GM18507 (cell line): ENCODE results near the gene NUPR1.
"Not testable (repeated sequence)": the region's sequence is repeated elsewhere in the genome, so short reads cannot be mapped to it uniquely, and the experiment has no call there.

Source experiments
- DNase-seq: peaks from one replicate; pipeline ENCODE4 v3.0.0; 2011; ENCODE audit warnings: low read depth; ENCODE audit not compliant: insufficient read length; ENCODE audit errors: extremely low spot score
- FAIRE-seq: peaks from 2 replicates; lab custom pipeline; 2011; peaks lifted over from hg19 to GRCh38; lab: Jason Lieb, UNC

NUPR1 gene

DNA sequence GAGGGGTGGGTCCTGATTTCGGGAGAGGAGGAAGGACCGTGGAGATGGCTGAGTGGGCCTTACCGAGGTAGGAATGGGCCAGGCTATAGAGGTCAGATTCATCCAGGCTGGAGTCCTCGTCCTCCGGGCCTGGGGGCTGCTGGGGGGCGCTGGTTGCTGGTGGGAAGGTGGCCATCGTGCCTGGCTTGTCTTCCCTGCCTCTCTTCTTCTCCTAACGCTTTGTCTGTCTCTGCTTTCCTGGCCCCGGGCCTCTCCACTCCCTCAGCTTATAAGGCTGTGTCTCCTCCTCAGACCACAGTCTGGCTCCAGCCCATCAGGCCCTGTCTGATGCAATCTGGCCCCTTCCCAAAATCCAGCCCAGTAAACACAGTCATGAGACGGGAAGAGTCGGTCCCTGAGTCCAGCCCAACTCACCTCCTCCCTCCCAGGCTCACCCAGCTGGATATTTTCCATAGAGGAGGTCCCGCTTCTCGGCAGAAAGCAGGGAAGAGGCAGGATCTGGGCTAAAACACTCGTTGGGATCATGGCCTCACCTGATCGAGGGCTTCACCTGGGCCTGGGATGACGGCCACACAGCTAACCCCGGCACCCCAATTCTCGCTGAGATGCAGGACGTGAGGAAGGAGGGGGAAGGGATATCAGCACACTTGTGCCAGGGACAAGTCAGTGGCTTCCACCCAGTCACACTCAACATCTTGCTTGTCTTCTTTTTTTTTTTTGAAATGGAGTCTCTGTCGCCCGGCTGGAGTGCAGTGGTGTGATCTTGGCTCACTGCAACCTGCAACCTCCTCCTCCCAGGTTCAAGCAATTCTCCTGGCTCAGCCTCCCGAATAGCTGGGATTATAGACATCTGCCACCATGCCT, at the start of gene NUPR1:
TSS of gene NUPR1 (minus strand) at position 242 of the 864 bp plus-strand sequence. CDS start at position 175, 67 bp downstream.
- DNase-seq (no peak), FAIRE-seq (no peak)

- DNase-seq: no peak
- FAIRE-seq: no peak
Observed at GRCh38 chr16:28587386-28587785, 48.6 kb upstream of the NUPR1 start.

DNA sequence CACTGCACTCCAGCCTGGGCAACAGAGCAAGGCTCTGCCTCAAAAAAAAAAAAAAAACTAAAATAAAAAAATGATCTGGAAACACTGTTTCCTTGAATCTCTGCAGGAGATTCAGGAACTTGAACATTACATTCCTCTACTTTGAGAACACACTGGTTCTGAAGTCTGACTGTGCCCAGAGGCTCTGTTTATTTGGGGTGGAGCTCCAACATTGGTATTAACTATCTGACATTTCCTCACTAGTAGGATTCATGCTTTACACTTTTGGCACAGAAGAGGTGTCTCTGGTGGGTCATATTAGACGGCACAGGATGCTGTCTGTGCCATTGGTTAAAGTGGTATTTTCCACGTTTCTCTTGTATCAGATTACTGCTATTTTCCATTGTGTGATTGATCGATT, 47.7 kb upstream of the NUPR1 start:
- no peak for FAIRE-seq

GRCh38 chr16:28585674-28586073, 46.9 kb upstream of the NUPR1 start:
- FAIRE-seq: no peak
- no peak for DNase-seq

More for the DNA sequence above, 47.7 kb upstream of the NUPR1 start:
- DNase-seq: no peak

DNA sequence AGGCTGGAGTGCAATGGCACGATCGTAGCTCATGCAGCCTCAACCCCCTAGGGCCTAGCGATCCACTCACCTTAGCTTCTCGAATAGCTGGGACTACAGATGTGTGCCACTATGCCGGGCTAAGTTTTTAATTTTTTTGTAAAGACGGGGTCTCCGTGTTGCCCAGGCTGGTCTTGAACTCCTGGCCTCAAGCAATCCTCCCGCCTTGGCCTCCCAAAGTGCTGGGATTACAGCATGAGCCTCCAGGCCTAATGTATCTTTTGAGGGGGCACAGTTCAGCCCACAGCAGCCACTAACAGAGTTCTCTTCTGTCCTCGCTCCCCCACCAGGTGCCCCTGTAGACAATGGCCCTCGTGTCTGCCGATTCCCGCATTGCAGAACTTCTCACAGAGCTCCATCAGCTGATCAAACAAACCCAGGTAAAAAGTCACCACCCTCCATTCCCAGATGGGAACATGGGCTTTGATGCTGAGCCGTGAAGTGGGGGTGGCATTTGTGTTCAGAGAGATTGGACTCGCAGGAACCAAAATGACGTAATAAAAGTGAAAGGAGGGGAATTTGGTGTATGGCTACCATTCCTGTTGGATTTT, 42.0 kb upstream of the NUPR1 start:
- DNase-seq (no peak), FAIRE-seq (no peak)

DNA sequence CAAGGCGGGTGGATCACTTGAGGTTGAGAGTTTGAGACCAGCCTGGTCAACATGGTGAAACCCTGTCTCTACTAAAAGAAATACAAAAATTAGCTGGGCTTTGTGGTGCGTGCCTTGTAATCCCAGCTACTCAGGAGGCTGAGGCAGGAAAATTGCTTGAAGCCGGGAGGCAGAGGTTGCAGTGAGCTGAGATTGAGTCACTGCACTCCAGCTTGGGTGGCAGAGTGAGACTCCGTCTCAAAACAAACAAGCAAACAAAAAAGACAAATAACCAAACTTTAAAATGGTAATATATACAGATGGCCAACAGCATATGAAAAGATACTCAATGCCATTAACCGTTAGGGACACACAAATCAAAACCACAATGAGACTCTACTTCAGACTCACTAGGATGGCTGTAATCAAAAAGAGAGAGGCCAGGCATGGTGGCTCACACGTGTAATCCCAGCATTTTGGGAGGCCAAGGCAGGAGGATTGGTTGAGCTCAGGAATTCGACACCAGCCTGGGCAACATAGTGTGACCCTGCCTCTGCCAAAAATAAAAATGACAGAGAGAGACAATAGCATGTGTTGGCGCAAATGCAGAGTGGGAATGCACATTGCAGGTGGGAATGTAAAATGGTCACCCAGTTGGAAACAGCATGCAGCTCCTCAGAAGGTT, 36.8 kb upstream of the NUPR1 start:
- no peak for FAIRE-seq

GRCh38 chr16:28574925-28575324, 36.2 kb upstream of the NUPR1 start:
- DNase-seq (no peak), FAIRE-seq (no peak)

More for the DNA sequence above, 36.8 kb upstream of the NUPR1 start:
- DNase-seq: no peak

DNA sequence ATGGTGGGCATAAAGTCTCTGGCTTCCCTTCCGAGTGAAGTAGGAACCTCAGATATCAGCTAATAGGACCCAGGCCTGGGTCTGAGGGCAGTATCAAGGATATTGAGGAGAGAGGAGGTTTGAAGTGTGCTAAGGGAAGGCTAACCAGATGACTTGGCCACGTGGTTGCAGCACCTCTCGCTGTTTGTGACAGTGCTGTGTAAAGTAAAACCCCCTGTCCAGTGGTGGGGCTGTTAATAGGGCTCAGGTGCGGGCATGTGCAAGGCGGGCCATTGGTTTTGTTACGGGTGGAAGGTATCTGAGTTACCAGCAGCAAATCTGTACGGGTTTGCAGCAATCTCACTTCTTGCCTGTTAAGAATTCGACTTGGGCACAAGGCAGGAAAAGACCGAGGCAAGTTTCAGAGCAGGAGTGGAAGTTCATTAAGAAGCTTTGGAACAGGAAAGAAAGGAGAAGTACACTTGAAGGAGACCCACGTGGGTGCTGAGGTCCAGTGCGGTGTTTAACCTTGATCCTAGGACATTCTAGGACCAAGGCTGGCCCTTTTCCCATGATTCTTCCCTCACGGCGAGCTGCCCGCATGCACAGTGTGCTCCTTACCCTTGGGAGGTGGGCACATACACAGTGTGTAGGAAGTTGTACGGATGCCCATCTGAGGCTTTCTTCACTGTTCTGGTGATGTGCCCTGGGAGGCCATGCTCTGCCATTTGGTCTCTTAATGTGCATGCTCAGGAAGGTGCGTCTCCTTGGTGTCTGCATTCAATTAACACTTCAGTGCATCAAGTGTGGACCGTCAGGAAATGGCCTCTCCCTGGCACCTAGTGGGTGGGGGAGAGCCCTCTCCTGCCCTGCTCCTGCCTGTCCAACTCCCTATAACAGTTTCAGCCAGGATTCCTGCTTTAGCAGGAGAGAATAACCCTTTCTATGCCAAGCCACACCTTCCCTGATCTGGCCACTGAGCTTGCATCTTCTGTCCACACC, 35.3 kb upstream of the NUPR1 start:
- no peak for FAIRE-seq

DNA sequence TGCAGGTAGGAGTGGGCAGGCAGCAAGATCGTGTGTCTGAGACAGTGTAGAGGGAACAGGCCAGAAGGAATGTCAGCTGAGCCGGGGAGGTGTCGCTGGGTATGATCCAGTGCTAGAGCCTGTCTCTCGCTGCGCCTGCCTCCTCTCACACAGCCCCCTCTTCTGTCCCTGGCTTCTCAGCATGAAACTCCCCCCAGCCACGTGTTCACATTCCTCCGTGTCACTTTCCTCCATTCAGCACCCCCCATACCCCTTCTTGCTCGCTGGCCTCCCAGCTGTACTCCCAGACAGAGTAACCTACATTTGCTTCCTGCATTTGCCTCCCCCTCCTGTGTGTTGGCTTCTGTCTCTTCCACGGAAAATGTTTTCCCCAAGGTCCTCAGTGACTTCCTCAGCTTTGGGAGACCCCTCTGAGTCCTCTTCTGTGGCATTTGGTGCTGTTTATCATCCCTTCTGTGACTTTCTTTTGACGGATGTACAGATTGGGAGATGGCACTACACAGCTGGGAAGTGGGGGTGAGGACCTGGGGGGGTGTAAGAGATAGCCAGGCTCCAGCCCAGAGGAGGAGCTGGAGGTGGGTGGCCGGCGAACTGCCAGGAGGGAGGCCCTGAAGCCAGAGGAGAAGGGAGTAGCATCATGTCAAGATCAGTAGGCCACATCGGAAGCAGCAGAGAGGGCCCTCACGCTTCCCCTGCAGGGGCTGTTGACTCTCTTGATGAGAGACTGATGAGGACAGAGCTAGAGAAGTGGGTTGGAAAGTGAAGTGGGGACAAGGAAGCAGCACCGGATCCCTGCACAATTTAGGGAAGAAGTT, 34.1 kb upstream of the NUPR1 start:
- no peak for DNase-seq
- FAIRE-seq: no peak

More for the DNA sequence above, 35.3 kb upstream of the NUPR1 start:
- DNase-seq: no peak

DNA sequence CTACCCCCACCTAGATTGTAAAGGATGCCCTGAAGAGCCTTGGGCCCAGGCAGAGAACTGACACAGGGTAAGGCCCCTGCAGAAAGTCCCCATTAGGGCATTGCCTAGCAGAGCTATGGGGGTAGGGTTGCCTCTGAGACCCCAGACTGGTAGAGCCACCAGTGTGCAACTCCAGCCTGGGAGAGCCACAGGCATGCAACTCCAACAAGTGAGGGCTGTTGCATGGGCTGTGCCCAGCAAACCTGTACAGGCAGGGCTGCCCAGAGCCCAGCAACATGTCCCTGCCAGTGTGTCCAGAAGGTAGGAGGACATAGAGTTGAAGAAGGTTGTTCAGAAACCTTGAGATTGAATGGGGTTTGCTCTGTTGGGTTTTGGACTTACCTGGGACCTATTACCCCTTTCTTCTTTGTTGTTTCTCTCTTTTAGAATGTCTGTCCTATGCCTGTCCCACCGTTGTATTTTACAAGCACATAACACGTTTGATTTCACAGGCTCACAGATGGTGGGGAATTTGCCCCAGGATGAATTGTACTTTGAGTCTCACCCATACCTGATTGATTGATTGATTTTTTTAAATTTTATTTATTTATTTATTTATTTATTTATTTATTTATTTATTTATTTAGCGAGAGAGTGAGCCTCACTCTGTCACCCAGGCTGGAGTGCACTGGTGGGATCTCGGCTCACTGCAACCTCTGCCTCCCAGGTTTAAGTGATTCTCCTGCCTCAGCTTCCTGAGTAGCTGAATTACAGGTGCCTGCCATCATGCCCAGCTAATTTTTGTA, 31.4 kb upstream of the NUPR1 start:
- no peak for FAIRE-seq
- DNase-seq: no peak

- DNase-seq: no peak
- no peak for FAIRE-seq
Observed at GRCh38 chr16:28569021-28569420, 30.2 kb upstream of the NUPR1 start.

DNA sequence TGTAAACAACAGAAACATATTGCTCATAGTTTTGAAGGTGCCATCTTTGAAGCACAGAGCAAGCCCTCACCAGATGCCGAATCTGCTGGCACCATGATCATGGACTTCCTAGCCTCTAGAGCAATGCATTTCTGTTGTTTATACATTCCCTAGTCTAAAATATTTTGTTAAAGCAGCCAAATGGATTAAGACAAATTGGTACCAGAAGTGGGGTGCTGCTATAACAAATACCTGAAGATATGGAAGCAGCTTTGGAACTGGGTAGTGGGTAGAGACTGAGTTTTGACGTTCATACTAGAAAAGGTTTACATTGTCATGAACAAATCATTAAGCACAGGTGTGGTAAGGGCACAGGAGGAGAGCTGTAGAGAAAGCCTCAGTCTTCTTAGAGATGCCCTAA, 28.5 kb upstream of the NUPR1 start:
- FAIRE-seq (no peak), DNase-seq (no peak)

DNA sequence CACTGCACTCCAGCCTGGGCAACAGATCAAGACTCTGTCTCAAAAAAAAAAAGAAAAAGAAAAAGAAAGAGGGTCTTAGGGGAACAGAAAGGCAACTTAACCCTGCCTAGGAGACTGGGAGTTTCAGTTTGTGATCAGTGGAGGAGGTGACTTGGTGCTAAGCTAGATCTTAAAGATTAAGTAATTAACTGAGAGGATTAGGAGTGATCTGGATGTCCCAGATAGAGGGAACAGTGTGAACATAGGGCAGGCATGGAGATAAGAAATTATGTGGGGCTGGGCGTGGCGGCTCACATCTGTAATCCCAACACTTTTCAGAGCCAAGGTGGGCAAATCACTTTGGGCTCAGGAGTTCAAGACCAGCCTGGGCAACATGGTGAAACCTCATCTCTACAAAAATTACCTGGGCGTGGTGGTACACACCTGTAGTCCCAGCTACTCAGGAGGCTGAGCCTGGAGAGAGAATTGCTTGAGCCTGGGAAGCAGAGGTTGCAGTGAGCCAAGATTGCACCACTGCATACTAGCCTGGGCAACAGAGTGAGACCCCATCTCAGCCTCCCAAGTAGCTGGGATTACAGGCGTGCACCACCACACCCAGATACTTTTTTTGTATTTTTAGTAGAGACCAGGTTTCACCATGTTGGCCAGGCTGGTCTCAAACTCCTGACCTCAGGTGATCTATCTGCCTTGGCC, 27.6 kb upstream of the NUPR1 start:
- not testable (repeated sequence) for FAIRE-seq, DNase-seq

DNA sequence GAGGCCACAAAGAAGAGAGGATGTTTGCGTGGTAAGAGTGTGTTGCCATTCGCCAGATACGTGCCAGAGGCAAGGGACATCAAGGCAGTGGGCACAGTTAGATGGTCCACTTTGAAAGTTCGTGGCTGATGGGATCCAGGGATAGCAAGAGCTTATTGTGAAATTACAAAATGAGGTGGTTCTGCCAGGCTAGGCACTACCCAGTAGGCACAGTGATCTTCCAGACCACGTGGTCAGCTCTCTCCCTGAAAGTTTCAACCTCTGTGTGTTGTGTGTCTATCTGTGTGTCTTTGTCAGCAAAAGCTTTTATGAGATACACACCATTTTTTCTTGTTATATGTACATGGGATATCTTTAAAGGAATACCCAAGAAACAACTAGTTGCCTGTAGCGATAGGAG, 24.4 kb upstream of the NUPR1 start:
- no peak for DNase-seq
- no peak for FAIRE-seq

GRCh38 chr16:28562199-28562598, 23.4 kb upstream of the NUPR1 start:
- FAIRE-seq (no peak), DNase-seq (no peak)

DNA sequence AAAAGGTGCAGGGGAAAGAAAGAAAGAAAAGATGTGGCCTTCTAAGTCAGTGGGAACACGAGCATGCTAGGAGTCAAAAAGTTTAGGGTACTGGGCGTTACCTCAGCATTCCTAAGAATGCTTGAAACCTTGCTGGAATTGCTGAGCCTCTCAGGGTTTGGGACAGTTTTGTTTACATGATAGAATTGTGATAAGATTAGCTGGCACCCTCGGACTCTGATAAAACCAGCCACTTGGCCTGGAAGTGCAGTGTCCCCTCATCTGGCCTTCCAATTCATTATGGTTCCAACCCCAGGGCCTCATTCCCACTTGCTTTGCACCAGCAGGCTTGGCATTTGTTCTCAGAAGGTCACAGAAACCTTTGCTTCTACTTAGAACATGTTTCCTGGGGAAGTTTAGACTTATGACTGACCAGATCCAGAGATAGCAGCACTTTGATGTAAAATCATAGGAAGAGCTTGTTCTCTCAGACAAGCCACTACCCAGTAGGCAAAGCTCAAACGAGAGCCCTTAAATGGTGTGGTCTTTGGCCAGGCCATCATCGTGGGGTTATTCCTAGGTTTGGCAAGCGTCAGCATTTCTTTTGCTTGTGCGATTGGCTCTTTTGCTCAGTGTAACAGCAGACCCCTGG, 22.9 kb upstream of the NUPR1 start:
- DNase-seq (no peak), FAIRE-seq (no peak)

GRCh38 chr16:28558456-28558855, 19.7 kb upstream of the NUPR1 start:
- no peak for DNase-seq
- no peak for FAIRE-seq
